ENCODE results near the gene IL21R. TPM values are rescaled to one million over a fixed set of nuclear protein-coding genes. Genes with fewer than 3 reads are reported as not detected.
A peak's percentile ranks its signal among the peaks of the same experiment; 100 is the strongest.

IL21R gene
- total and polyA plus RNA-seq, 10 of the 15 experiments (the other 5 are each of a cell fraction or from before 2014, with no cell fraction given): 5.3 to 138 (median 82.5) TPM

GRCh38 chr16:27367461-27368357 lies 34.3 kb upstream of the IL21R start:
- intact Hi-C loops (cut with micrococcal nuclease; ENCODE audit: unreplicated experiment) (loop anchor here (1.0 to 5.0 kb wide), 5 partner anchors 50 to 212 kb away; no protein-coding TSS in a partner anchor), in situ Hi-C loops (cut with MboI) (loop anchor here (25.0 kb wide), 1 partner anchor 1530 kb away; no protein-coding TSS in a partner anchor)
- Histone ChIP-seq H3K9ac (ENCODE audit: control insufficient read depth, insufficient read depth, low read length) (peak overlapping the region; percentile 76), H3K4me3 (peak overlapping the region; percentile 46), H3K27ac (ENCODE audit: control insufficient read depth, insufficient read depth) (peak overlapping the region; percentile 95), H4K20me1 (ENCODE audit: control insufficient read depth, insufficient read depth) (no peaks in the 10 kb centered on the region), H3K79me2 (ENCODE audit: control insufficient read depth, insufficient read depth, low read length) (no peaks in the 10 kb centered on the region), H3K4me2 (ENCODE audit: control insufficient read depth, insufficient read depth) (peak overlapping the region; percentile 87), H3K27me3 (replicated peaks in 1 of 2; ENCODE audit: control insufficient read depth in 2 of 2, insufficient read depth in 2 of 2, low read length in 1 of 2) (no peaks in the 10 kb centered on the region), H3K4me1 (ENCODE audit: control insufficient read depth, insufficient read depth, low read length) (peaks cover 34% of the 10 kb centered on the region), H2AFZ (ENCODE audit: control insufficient read depth, low read depth, low read length) (peak overlapping the region; percentile 88), H3K36me3 (ENCODE audit: control insufficient read depth in 2 of 2, insufficient read depth in 2 of 2, low read length in 1 of 2) (peaks cover 0 to 10% of the 10 kb centered on the region in 2 experiments; a peak in 3 of 4 replicates), H3K9me3 (replicated peaks; ENCODE audit: control insufficient read depth, insufficient read depth, low read length) (peaks cover 12% of the 10 kb centered on the region; the same call in 2 of the 3 replicates)
- CTCF ChIA-PET: interaction anchor here (0.5 to 11.8 kb wide), 53 partner anchors 8 to 537 kb away, joined by 3 to 259 read pairs (median 5); partner anchors contain the start of genes IL21R and KDM8
- peak; percentile 89 for FAIRE-seq
- POLR2A ChIA-PET: interaction anchor here (0.5 to 4.2 kb wide), 20 partner anchors 31 to 537 kb away, joined by 3 to 31 read pairs (median 4); partner anchors contain the start of genes IL21R and KDM8
- RAD21 ChIA-PET (ENCODE audit: unreplicated experiment): interaction anchor here (0.6 to 6.5 kb wide), 43 partner anchors 10 to 257 kb away, joined by 3 to 168 read pairs (median 7); partner anchors contain the start of genes IL21R and KDM8
- SMC1A ChIA-PET (ENCODE audit: uncharacterized antibody, unreplicated experiment): interaction anchor here (0.6 to 5.5 kb wide), 41 partner anchors 8 to 257 kb away, joined by 3 to 152 read pairs (median 6); partner anchors contain the start of genes IL21R and KDM8
- under 1% methylated on average over 27 of the region's 27 CpGs for WGBS (ENCODE audit: insufficient coverage, insufficient replicate concordance, low lambda C conversion rate, missing lambda C conversion rate)
- TSS peak; percentile 53 for BruUV-seq (replicated peaks)
- peak; percentile 87 for DNase-seq (ENCODE audit: low read depth, low spot score)
- ATAC-seq: peak; percentile 83
- TF ChIP-seq CHD4 (IDR thresholded peaks at IDR 0.05) (peak; percentile 70; the same call in 1 of the 2 replicates), SIX5 (IDR thresholded peaks at IDR 0.05; ENCODE audit: low read depth, low read length, severe bottlenecking) (no peak), SMAD1 (IDR thresholded peaks at IDR 0.05; ENCODE audit: low read depth, partially characterized antibody) (no peak), ATF3 (IDR thresholded peaks at IDR 0.05; ENCODE audit: borderline replicate concordance, extremely low read depth, low read depth, low read length) (no peak), HDAC2 (IDR thresholded peaks at IDR 0.05) (no peak), SRF (IDR thresholded peaks at IDR 0.05; ENCODE audit: low read depth in 2 of 2, low read length in 2 of 2) (no peak), CBFB (IDR thresholded peaks at IDR 0.05; ENCODE audit: low read depth) (peak; percentile 56), CHD1 (IDR thresholded peaks at IDR 0.05; ENCODE audit: low read depth, low read length) (no peak), ASH2L (IDR thresholded peaks at IDR 0.05; ENCODE audit: borderline replicate concordance, low read depth) (0 out of 2 replicates have a peak, but pooled peaks have one; percentile 48), FOXM1 (IDR thresholded peaks at IDR 0.05; ENCODE audit: low read depth, low read length) (peak; percentile 71; the same call in 1 of the 2 replicates), SPI1 (IDR thresholded peaks at IDR 0.05; ENCODE audit: borderline replicate concordance, insufficient read depth, low read depth, low read length) (peak; percentile 58; the same call in 1 of the 2 replicates), FOXK2 (IDR thresholded peaks at IDR 0.05) (no peak), BRCA1 (IDR thresholded peaks at IDR 0.05; ENCODE audit: low read depth, low read length) (no peak), CTCF (IDR thresholded peaks at IDR 0.05 in 2 of 3, conservative IDR thresholded peaks at IDR 0.05 in 1 of 3; ENCODE audit: control insufficient read depth in 2 of 3, extremely low read depth in 1 of 3, insufficient read depth in 1 of 3, low read depth in 3 of 3, low read length in 3 of 3) (peak; percentile 84 to 91 (median 87)), PRDM15 (CRISPR knock-in tag; IDR thresholded peaks at IDR 0.05) (no peak), TARDBP (IDR thresholded peaks at IDR 0.05; ENCODE audit: borderline replicate concordance) (0 out of 2 replicates have a peak, but pooled peaks have one; percentile 32)
